GM12865 (cell line): ENCODE measurements around the gene SPSB2.

Experiments used
- DNase-seq: peaks from one replicate; pipeline ENCODE4 v3.0.0; 2010; ENCODE audit warnings: low read depth
- H3K4me3 ChIP-seq: 2 replicates; pipeline ENCODE4 v1.5.1; 2011; ENCODE audit warnings: mild to moderate bottlenecking, low read depth, low read length, control low read depth
- CTCF ChIP-seq: IDR thresholded peaks from 2 replicates; pipeline ENCODE4 v1.5.1; 2011; ENCODE audit warnings: low read length, control low read depth, low read depth, inconsistent platforms; ENCODE audit not compliant: insufficient read depth; ENCODE audit errors: missing control alignments

The SPSB2 gene

GRCh38 chr12:6838854-6839253 is 34.2 kb downstream of the SPSB2 start:
- TF ChIP-seq CTCF: no peak
- H3K4me3 ChIP-seq: no peak overlapping the region
- no peak for DNase-seq

- no peak for TF ChIP-seq CTCF
- no peak overlapping the region for H3K4me3 ChIP-seq
- no peak for DNase-seq
Measured at GRCh38 chr12:6837370-6838060, 35.6 kb downstream of the SPSB2 start.

- TF ChIP-seq CTCF: no peak
- no peak for DNase-seq
Measured at GRCh38 chr12:6836851-6837250, 36.3 kb downstream of the SPSB2 start.

GRCh38 chr12:6834873-6835272 is 38.2 kb downstream of the SPSB2 start:
- H3K4me3 ChIP-seq: no peak overlapping the region
- DNase-seq: no peak
- no peak for TF ChIP-seq CTCF

More at GRCh38 chr12:6836851-6837250, 36.3 kb downstream of the SPSB2 start:
- no peak overlapping the region for H3K4me3 ChIP-seq

GRCh38 chr12:6834254-6834653 is 38.8 kb downstream of the SPSB2 start:
- DNase-seq: no peak
- no peak overlapping the region for H3K4me3 ChIP-seq
- no peak for TF ChIP-seq CTCF

- no peak for DNase-seq
- TF ChIP-seq CTCF: no peak
Measured at GRCh38 chr12:6833189-6833890, 39.8 kb downstream of the SPSB2 start.

More at GRCh38 chr12:6833189-6833890, 39.8 kb downstream of the SPSB2 start:
- H3K4me3 ChIP-seq: no peak overlapping the region
